GM18502 (cell line): ENCODE measurements around the gene IFIH1.

ENCODE experiments used
- ATAC-seq: cut with Tn5 transposase; IDR thresholded peaks from one replicate; pipeline ENCODE4 v1.9.1; 2021; ENCODE audit warnings: mild to moderate bottlenecking; ENCODE audit not compliant: unreplicated experiment, poor library complexity

IFIH1 gene

GRCh38 chr2:162318328-162319180 lies at the start of gene IFIH1:
Gene IFIH1, minus strand, starts transcription at chr2:162318684. Its CDS starts 377 bp downstream, at chr2:162318307.
- ATAC-seq: peak; percentile 88

GRCh38 chr2:162365392-162365791 lies 46.9 kb upstream of the IFIH1 start:
- no peak for ATAC-seq

GRCh38 chr2:162344617-162344950 lies 26.1 kb upstream of the IFIH1 start:
- no peak for ATAC-seq

DNA sequence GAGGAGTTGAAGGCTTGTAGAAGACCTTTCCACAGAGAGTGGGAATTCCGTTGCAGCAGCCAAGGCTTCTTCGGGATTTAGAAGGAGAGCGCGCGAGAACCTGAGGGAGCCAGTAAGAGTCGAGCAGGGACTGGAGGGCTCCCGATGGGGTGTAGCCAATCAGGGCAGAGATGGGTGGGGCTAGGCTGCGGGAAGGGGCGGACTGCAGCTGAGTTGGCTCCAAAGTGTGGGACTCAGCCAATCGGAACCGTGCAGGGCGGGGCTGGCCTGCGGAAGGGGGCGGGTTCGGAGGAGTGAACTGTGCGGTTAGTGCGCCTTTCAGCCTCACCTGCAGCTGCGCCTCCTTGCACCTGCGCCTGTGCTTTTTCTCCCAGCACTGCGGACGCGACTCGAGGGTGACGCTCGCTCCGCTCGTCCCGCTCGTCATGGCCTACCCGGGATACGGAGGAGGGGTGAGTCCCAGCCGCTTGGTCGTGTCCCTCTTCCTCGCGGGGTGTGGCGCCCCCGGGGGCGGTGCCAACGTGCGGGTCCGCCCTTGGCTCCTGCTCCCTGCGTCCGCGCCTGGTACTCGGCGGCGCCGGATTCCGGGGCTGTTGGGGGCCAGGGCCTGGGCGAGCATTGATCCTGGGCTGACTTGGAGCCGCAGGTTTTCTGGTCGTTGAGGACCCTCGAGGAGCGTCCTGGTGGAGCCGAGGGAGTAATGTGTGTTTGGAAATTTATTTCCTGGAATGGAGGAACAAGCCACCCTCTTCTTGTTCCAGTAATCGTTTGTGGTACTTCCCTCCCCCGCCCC lies 25.5 kb upstream of the IFIH1 start, which contains the start of gene GCA:
Gene GCA (plus strand): TSS at position 309 of the 793 bp plus-strand sequence. CDS start 117 bp downstream, at position 426.
- peak; percentile 99 for ATAC-seq

GRCh38 chr2:162343492-162343823 lies 25.0 kb upstream of the IFIH1 start:
- ATAC-seq: peak; percentile 1

GRCh38 chr2:162342841-162343240 lies 24.4 kb upstream of the IFIH1 start:
- no peak for ATAC-seq

- ATAC-seq: no peak
Measured at GRCh38 chr2:162342321-162342720, 23.8 kb upstream of the IFIH1 start.

GRCh38 chr2:162340822-162341221 lies 22.3 kb upstream of the IFIH1 start:
- ATAC-seq: no peak

DNA sequence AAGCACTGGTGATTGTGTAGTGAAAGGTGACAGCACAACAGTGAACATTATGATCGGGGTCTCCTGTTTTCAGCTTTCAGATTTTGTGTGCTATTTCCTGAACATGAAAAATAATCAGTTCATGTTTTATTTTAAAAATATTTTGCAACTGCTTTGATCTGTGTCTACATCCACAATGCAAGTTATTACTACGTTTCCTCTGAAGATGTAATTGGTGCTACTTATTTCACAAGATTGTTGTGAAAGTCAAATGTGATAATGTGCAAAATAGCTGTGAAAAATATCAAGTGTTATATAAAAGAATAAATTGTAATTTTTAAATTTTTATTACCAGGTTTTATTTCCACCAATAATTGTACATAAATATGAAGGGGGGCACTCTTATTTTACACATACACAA lies 19.4 kb upstream of the IFIH1 start:
- ATAC-seq: no peak

- peak; percentile 71 for ATAC-seq
Measured at GRCh38 chr2:162333968-162334367, 15.5 kb upstream of the IFIH1 start.

DNA sequence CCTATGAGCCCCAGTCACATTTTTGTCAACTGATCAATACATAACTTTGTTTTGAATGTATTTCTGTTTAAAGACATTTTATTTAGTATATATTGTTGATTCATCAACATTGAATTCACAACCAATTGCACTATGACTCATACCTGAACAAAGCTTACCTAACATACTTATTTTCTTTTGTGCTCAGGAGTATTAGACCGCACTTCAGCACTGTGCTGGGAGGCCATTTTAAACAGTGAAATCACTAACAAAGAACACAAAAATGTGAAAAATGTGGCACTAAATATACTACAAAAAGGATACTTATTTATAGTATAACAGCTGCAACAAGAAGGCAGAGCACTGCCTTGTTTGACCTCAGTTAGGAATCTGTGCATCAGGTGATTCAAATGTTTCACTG lies 12.4 kb upstream of the IFIH1 start:
- ATAC-seq: no peak

DNA sequence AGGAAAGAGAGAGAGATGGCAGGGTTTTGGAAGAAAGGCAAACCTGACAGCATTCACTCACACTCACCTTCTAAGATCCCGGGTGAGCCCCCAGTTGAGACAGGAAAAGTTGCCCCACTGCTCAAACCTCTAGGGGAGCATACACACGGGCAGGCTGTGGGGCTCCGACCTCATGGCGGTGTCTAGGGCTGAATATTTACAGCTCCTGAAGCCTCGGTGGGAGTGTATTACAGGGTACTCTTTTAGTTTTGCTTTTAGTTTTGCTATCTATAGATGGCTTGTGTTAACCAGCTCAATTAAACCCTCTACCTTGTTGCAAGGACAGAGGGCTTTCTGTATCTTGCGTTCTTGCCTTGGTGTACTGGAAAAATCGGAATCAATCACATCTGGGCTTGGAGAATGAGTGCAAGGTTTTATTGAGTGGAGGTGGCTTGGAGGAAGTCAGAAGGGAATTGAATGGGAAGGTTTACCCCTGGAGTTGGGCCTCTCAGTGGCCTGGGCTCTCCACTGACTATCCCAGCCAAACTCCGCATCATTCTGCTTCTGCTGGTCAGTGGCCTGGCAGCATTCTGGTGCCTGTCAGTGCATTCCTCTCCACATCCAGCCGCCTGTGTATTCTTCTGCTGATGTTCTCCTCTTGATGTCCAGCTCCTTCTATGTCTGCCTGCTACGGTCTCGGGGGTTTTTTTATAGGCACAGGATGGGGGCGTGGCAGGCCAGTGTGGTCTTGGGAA lies 10.1 kb upstream of the IFIH1 start:
- ATAC-seq: peak; percentile 62

- no peak for ATAC-seq
Measured at GRCh38 chr2:162327806-162328205, 9.3 kb upstream of the IFIH1 start.

DNA sequence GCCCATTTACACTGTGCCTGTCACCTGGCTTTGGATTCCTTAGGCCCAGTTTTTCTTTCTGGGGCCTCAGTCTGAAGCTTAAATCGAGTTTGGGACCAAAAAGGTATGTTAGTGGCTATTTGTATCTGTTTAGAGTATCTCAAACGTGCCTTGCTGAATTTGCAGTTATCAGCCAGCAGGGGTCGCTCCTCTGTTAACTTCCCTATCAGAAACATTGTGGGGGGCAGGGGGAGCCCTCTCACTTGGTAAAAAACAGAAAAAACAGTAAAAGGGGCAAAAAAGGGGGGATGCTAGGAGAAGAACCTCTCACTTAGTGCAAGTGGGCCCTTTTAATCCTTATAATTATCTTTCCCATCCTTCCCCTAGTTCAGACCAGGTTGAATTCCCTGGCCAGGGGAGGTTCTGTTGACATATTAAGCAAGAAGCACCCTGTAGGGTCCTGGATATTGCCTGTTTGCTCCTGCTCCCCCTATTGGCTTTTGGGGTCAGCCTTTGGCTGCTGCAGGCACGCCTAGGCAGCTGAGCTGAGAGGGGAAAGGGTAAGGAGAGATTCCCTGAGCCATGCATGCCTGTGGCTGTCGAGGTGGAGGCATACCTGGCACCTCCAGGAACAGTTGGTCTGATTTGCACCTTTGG lies 8.8 kb upstream of the IFIH1 start:
- no peak for ATAC-seq

DNA sequence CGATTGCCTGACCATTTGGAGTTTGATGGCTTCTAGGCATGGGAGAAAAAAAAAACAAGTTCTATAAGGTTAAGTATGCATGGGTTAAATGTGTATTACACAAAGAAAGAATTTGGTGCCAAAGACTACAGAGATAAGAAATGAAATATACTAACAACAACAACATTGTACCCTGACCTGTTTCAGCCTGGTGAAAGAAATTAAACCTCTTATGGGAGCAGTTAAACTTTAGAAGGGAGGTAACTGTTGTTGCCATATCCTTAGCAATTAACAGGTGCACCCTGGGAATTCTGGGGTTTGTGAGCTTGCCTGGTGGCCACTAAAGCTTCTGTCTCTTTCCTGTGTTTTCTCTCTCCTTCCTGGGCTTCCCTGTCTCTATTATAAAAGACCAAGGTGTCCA lies 6.5 kb upstream of the IFIH1 start:
- no peak for ATAC-seq

DNA sequence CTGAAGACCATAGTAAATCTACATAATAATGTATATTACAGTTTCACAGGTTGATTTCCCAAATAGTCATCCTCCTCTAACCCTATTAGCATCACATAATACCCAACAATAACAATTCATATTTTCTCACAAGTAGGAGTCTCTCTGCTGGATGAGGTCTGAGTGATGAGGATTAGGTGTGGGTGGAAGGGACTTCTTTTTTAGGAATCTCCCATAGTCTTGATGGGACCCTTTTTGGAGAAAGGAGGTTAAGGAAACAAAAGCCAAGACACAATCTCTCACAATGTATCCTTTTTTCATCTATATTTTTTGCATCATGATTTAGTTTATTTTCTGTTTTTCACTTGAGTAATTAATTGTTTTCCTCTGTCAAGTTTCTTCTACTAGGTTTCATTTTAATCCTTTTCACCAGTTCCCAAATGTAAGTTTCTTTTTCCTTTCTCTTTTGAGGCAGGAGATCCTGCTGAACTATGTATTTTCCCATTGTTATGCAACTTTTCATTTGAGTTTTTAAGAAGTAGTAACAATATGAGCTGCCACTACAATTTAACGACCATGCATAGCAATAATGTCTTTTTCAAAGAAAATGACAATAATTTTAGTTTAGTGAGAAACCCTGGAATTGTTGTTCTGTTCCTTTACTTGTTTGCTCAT lies 2.5 kb upstream of the IFIH1 start:
- no peak for ATAC-seq

DNA sequence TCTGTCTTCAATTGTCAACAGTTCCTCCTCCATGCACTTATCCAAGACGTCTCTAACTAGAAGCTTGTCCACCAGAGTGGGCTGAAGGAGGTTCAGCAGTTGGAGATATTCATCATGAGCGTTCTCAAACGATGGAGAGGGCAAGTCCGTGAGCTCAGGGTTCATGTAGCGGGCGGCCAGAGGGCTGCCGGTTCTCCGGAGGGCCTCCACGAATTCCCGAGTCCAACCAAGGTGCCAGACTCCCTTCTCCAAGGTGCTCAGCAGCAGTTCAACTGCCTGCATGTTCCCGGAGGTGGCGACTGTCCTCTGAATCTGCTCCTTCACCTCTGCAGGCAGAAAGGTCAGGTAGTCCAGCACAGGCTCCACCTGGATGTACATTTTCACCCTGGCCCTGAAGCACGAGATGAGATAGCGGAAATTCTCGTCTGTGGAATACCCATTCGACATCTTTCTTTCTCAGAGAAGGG lies 590 bp downstream of the IFIH1 start:
- ATAC-seq: peak; percentile 5

DNA sequence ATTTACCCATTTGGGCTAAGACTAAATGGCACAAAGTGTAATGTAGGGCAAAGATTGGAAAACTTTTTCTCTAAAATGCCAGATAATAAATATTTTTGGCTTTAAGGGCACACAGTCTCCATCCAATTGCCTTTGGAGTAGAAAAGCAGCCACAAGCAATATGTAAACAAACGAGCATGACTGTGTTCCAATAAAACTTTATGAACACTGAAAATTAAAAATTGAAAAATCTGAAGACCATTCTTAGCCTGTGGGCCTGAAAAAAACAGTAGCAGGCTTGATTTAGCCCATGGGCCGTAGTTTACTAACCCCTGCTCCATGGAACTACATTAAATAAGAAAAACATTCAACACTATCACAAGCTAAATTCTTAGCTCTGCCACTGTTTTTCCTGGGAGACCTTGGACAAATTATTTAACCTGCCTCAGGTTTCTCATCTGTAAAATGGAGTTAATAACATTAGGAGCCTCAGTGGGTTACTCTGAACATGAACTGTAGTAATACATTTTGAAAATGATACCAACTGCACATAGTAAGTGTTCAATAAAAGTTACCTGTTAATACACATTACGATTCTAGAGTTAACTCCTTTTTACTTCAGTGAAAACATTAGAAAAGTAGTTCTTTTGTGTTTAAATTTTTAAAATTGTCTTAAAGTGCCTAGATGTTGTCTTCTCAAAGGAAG lies 1.3 kb downstream of the IFIH1 start:
- no peak for ATAC-seq

DNA sequence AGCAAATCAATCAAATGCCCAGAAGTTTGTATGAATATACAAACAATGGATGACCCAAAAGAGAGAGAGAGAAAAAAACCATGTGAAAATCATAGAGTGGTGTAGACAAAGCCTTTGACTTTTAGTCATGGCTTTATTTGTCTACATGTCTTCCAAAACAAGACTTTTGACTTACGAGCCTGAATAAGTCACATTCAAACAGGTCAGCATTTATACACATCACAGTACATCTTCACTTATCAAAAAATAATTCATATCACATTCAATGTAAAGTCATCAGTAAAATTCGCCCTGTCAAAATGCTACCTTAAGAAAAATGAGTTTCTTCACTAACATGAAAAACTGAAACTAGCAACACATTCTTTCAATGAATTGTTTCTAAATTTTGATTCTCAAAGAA lies 1.9 kb downstream of the IFIH1 start:
- ATAC-seq: no peak
